ENCODE results near the gene TNRC6C.
"Not testable (repeated sequence)": the region's sequence is repeated elsewhere in the genome, so short reads cannot be mapped to it uniquely, and the experiment has no call there.

Gene TNRC6C

GRCh38 chr17:77968788-77969187, 10.3 kb downstream of the TNRC6C start:
- no peak for FAIRE-seq

GRCh38 chr17:77972271-77972670, 13.8 kb downstream of the TNRC6C start:
- not testable (repeated sequence) for FAIRE-seq

- no peak for FAIRE-seq
Measured at GRCh38 chr17:77973953-77974352, 15.4 kb downstream of the TNRC6C start.

GRCh38 chr17:77974396-77974795, 15.9 kb downstream of the TNRC6C start:
- FAIRE-seq: no peak

- FAIRE-seq: not testable (repeated sequence)
Measured at GRCh38 chr17:77982430-77982829, 23.9 kb downstream of the TNRC6C start.

- no peak for FAIRE-seq
Measured at GRCh38 chr17:77990301-77990700, 31.8 kb downstream of the TNRC6C start.

- FAIRE-seq: not testable (repeated sequence)
Measured at GRCh38 chr17:77993735-77994134, 35.2 kb downstream of the TNRC6C start.

- no peak for FAIRE-seq
Measured at GRCh38 chr17:77995146-77995852, 36.8 kb downstream of the TNRC6C start.

- FAIRE-seq: no peak
Measured at GRCh38 chr17:77996256-77996655, 37.8 kb downstream of the TNRC6C start.

- no peak for FAIRE-seq
Measured at GRCh38 chr17:77999413-78000173, 41.1 kb downstream of the TNRC6C start.

- no peak for FAIRE-seq
Measured at GRCh38 chr17:78000341-78000740, 41.8 kb downstream of the TNRC6C start.

- no peak for FAIRE-seq
Measured at GRCh38 chr17:78001182-78001581, 42.7 kb downstream of the TNRC6C start.

GRCh38 chr17:78001612-78002011, 43.1 kb downstream of the TNRC6C start:
- FAIRE-seq: no peak

GRCh38 chr17:78002166-78002565, 43.7 kb downstream of the TNRC6C start:
- no peak for FAIRE-seq

- FAIRE-seq: no peak
Measured at GRCh38 chr17:78005452-78006171, 47.1 kb downstream of the TNRC6C start.

GRCh38 chr17:78006338-78006737, 47.8 kb downstream of the TNRC6C start:
- no peak for FAIRE-seq

- FAIRE-seq: no peak
Measured at GRCh38 chr17:78007647-78008046, 49.1 kb downstream of the TNRC6C start.

GRCh38 chr17:78010759-78011158, 52.3 kb downstream of the TNRC6C start:
- no peak for FAIRE-seq

GRCh38 chr17:78012428-78012827, 53.9 kb downstream of the TNRC6C start:
- no peak for FAIRE-seq

- no peak for FAIRE-seq
Measured at GRCh38 chr17:78013683-78014467, 55.4 kb downstream of the TNRC6C start.

GRCh38 chr17:78014646-78015045, 56.1 kb downstream of the TNRC6C start:
- FAIRE-seq: no peak

- FAIRE-seq: no peak
Measured at GRCh38 chr17:78016852-78017251, 58.3 kb downstream of the TNRC6C start.
